Left lobe of liver (tissue), 2 donors: ENCODE results near the gene ZBTB21. TPM values are rescaled to one million over a fixed set of nuclear protein-coding genes. Genes with fewer than 3 reads are reported as not detected.
A peak's percentile ranks its signal among the peaks of the same experiment; 100 is the strongest.

Experiments
- ATAC-seq: fragments of 200-7000 bp; cut with Tn5 transposase; one replicate; pipeline ENCODE4 v1.9.1; 2020; ENCODE audit warnings: mild to moderate bottlenecking, moderate library complexity
- DNase-seq: peaks from one replicate; pipeline ENCODE4 v3.0.0-alpha.2; 2020; ENCODE audit warnings: low spot score
- total RNA-seq: library from RNA; stranded (reverse); gene quantifications from one replicate; pipeline ENCODE4 v1.2.1, GENCODE V29; 2021
- donor health status: DM: no; HTN: no; CAD: no; lungs with moderate emphysema.
- donor health status: DM: no; HTN: yes; CAD: no.

ZBTB21 gene
- total RNA-seq, 1 donor from 2014 or later = 4.2 TPM

- no peak for DNase-seq
- ATAC-seq = no peak
Measured at GRCh38 chr21:42040411-42041180, 30.4 kb upstream of the ZBTB21 start.

GRCh38 chr21:42039911-42040351, 29.8 kb upstream of the ZBTB21 start:
- ATAC-seq = no peak
- DNase-seq = no peak

- peak; percentile 88 for DNase-seq
- peak; percentile 78 for ATAC-seq
Measured at GRCh38 chr21:42039470-42039901, 29.3 kb upstream of the ZBTB21 start.

GRCh38 chr21:42038826-42039425, 28.8 kb upstream of the ZBTB21 start:
- ATAC-seq (peak; percentile 2), DNase-seq (no peak)

GRCh38 chr21:42038393-42038792, 28.2 kb upstream of the ZBTB21 start:
- DNase-seq (no peak), ATAC-seq (no peak)

- DNase-seq (peak; percentile 89), ATAC-seq (peak; percentile 76)
Measured at GRCh38 chr21:42037943-42038342, 27.8 kb upstream of the ZBTB21 start.

GRCh38 chr21:42037516-42037915, 27.4 kb upstream of the ZBTB21 start:
- no peak for ATAC-seq
- no peak for DNase-seq

GRCh38 chr21:42036313-42036712, 26.2 kb upstream of the ZBTB21 start:
- DNase-seq (no peak), ATAC-seq (no peak)

GRCh38 chr21:42032968-42033367, 22.8 kb upstream of the ZBTB21 start:
- ATAC-seq (no peak), DNase-seq (no peak)

- ATAC-seq (peak; percentile 49), DNase-seq (no peak)
Measured at GRCh38 chr21:42032266-42032665, 22.1 kb upstream of the ZBTB21 start.

GRCh38 chr21:42031816-42032215, 21.7 kb upstream of the ZBTB21 start:
- ATAC-seq (peak; percentile 15), DNase-seq (no peak)

GRCh38 chr21:42031241-42031640, 21.1 kb upstream of the ZBTB21 start:
- DNase-seq (no peak), ATAC-seq (no peak)

GRCh38 chr21:42030311-42030710, 20.2 kb upstream of the ZBTB21 start:
- DNase-seq = no peak
- ATAC-seq = no peak

GRCh38 chr21:42028766-42029425, 18.7 kb upstream of the ZBTB21 start:
- no peak for ATAC-seq
- no peak for DNase-seq

- DNase-seq (no peak), ATAC-seq (no peak)
Measured at GRCh38 chr21:42027822-42028765, 17.9 kb upstream of the ZBTB21 start.

- DNase-seq (no peak), ATAC-seq (no peak)
Measured at GRCh38 chr21:42027085-42027821, 17.1 kb upstream of the ZBTB21 start.

- DNase-seq (no peak), ATAC-seq (no peak)
Measured at GRCh38 chr21:42026082-42026435, 15.9 kb upstream of the ZBTB21 start.

GRCh38 chr21:42025376-42026081, 15.4 kb upstream of the ZBTB21 start:
- no peak for ATAC-seq
- DNase-seq = no peak

- DNase-seq (no peak), ATAC-seq (no peak)
Measured at GRCh38 chr21:42022906-42023305, 12.7 kb upstream of the ZBTB21 start.

- DNase-seq = no peak
- ATAC-seq = peak; percentile 32
Measured at GRCh38 chr21:42022091-42022430, 11.9 kb upstream of the ZBTB21 start.
